ENCODE data around the gene GRM4.

The GRM4 gene

GRCh38 chr6:34004706-34005105 lies 141.2 kb downstream of the GRM4 start:
- no peak overlapping the region for H3K27ac ChIP-seq (ENCODE audit: low read length)
- DNase-seq = no peak
- TF ChIP-seq, protein P1, sequence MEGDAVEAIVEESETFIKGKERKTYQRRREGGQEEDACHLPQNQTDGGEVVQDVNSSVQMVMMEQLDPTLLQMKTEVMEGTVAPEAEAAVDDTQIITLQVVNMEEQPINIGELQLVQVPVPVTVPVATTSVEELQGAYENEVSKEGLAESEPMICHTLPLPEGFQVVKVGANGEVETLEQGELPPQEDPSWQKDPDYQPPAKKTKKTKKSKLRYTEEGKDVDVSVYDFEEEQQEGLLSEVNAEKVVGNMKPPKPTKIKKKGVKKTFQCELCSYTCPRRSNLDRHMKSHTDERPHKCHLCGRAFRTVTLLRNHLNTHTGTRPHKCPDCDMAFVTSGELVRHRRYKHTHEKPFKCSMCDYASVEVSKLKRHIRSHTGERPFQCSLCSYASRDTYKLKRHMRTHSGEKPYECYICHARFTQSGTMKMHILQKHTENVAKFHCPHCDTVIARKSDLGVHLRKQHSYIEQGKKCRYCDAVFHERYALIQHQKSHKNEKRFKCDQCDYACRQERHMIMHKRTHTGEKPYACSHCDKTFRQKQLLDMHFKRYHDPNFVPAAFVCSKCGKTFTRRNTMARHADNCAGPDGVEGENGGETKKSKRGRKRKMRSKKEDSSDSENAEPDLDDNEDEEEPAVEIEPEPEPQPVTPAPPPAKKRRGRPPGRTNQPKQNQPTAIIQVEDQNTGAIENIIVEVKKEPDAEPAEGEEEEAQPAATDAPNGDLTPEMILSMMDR (IDR thresholded peaks at IDR 0.05; ENCODE audit: low read length) = no peak
- no peak for TF ChIP-seq EZH2phosphoT487 (IDR thresholded peaks at IDR 0.05; ENCODE audit: low read length)
- TF ChIP-seq EZH2 (optimal IDR thresholded peaks at IDR 0.05; ENCODE audit: low read depth, low read length) = no peak
- no peak overlapping the region for H2AFZ ChIP-seq (ENCODE audit: low read length)
- H3F3A ChIP-seq (ENCODE audit: insufficient read depth, low read length) = no peaks in the 10 kb centered on the region
- peaks cover 65% of the 10 kb centered on the region for H3K27me3 ChIP-seq (replicated peaks; ENCODE audit: insufficient read depth, low read length)
- no peak overlapping the region for H3K4me2 ChIP-seq (ENCODE audit: low read depth, low read length)
- no peak overlapping the region for H3K4me3 ChIP-seq (ENCODE audit: low read length)
- no peaks in the 10 kb centered on the region for H4K20me1 ChIP-seq (ENCODE audit: insufficient read depth, low read length)
- no peaks in the 10 kb centered on the region for H3K36me3 ChIP-seq (replicated peaks; ENCODE audit: insufficient read depth, low read length)
- H3K4me1 ChIP-seq (ENCODE audit: low read length) = no peaks in the 10 kb centered on the region
- H3K9me2 ChIP-seq (replicated peaks; ENCODE audit: insufficient read depth, low read length) = no peaks in the 10 kb centered on the region
- H3K9me3 ChIP-seq (replicated peaks; ENCODE audit: insufficient read depth, low read length) = no peaks in the 10 kb centered on the region
- no peak overlapping the region for H3K9ac ChIP-seq (ENCODE audit: low read length)
- no peaks in the 10 kb centered on the region for H3K79me2 ChIP-seq (ENCODE audit: low read length)

DNA sequence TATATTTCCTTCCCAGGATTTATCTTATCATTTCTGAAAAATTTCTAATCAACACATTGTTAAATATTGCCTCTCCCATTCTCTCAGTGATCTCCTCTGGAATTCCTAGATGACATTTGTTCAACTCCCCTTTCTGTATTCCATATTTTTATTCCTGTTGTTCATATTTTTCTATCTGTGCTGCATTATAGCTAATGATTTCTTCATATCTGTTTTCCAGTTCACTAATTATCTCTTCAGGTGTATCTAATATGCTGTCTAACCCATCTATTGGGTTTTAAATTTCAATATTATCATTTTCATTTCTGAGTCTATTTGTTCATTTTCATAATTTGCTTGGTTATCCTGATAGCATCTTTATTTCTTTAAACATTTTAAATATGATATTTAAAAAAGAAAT lies 141.9 kb downstream of the GRM4 start:
- H3K79me2 ChIP-seq (ENCODE audit: low read length) = no peaks in the 10 kb centered on the region
- H3K9me2 ChIP-seq (replicated peaks; ENCODE audit: insufficient read depth, low read length) = no peaks in the 10 kb centered on the region
- no peak overlapping the region for H3K9ac ChIP-seq (ENCODE audit: low read length)
- no peak overlapping the region for H3K4me3 ChIP-seq (ENCODE audit: low read length)
- H3F3A ChIP-seq (ENCODE audit: insufficient read depth, low read length) = no peaks in the 10 kb centered on the region
- H3K9me3 ChIP-seq (replicated peaks; ENCODE audit: insufficient read depth, low read length) = no peaks in the 10 kb centered on the region
- H3K4me1 ChIP-seq (ENCODE audit: low read length) = no peaks in the 10 kb centered on the region
- no peak overlapping the region for H3K4me2 ChIP-seq (ENCODE audit: low read depth, low read length)
- no peak for DNase-seq
- no peaks in the 10 kb centered on the region for H4K20me1 ChIP-seq (ENCODE audit: insufficient read depth, low read length)
- H2AFZ ChIP-seq (ENCODE audit: low read length) = no peak overlapping the region
- no peak overlapping the region for H3K27ac ChIP-seq (ENCODE audit: low read length)
- H3K27me3 ChIP-seq (replicated peaks; ENCODE audit: insufficient read depth, low read length) = peaks cover 66% of the 10 kb centered on the region
- TF ChIP-seq EZH2 (optimal IDR thresholded peaks at IDR 0.05; ENCODE audit: low read depth, low read length) (no peak), EZH2phosphoT487 (IDR thresholded peaks at IDR 0.05; ENCODE audit: low read length) (no peak)
- TF ChIP-seq, protein P1 (IDR thresholded peaks at IDR 0.05; ENCODE audit: low read length) = no peak
- no peaks in the 10 kb centered on the region for H3K36me3 ChIP-seq (replicated peaks; ENCODE audit: insufficient read depth, low read length)

DNA sequence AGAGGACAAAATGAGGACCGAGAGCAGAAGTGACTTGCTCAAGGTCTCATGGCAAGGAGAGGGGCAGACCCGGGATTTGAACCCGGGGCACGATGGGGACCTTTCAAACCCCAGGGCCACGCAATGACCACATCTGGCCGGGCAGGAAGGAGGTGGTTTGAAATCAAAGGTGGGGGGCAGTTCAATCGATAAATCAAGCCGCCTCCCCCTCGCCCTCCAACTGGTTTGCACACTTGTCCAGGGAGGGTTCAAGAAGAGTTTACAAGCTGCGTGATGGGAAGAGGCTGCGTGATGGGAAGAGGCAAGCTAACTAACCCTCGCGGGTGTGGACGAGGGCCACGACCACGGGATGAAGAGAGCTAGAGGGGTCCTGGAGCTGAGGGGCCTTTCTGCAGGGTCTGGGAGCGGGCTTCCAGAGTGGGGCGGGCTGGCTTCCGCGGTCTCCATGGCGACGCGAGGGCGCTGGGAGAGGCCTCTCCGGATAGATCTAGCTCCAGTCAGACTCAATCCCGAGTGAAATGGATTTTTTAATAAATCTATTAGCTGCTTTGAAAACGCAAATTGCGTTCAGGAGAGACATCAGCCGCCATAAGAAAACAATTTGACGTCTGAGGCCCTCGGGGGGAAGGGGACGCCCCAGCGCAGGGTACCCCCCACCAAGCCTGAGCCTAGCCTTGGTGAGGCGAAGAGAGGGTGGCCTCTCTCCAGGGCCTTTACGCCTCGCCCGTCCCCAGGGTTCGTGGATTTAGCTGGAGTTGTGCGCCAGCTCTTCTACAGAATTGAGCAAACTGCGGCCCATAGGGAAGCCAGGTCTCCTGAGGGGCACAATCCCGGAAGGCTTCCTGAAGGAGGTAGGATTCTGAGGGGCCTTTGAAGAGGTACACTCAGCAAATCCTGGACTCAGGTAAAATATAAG lies 143.9 kb downstream of the GRM4 start:
- Histone ChIP-seq H4K20me1 (ENCODE audit: insufficient read depth, low read length) (no peaks in the 10 kb centered on the region), H3F3A (ENCODE audit: insufficient read depth, low read length) (no peaks in the 10 kb centered on the region), H3K9me3 (replicated peaks; ENCODE audit: insufficient read depth, low read length) (no peaks in the 10 kb centered on the region), H3K27ac (ENCODE audit: low read length) (no peak overlapping the region), H3K9me2 (replicated peaks; ENCODE audit: insufficient read depth, low read length) (no peaks in the 10 kb centered on the region), H3K79me2 (ENCODE audit: low read length) (no peaks in the 10 kb centered on the region), H3K4me2 (ENCODE audit: low read depth, low read length) (no peak overlapping the region), H2AFZ (ENCODE audit: low read length) (no peak overlapping the region), H3K4me3 (ENCODE audit: low read length) (no peak overlapping the region), H3K4me1 (ENCODE audit: low read length) (no peaks in the 10 kb centered on the region), H3K27me3 (replicated peaks; ENCODE audit: insufficient read depth, low read length) (peaks cover 57% of the 10 kb centered on the region), H3K9ac (ENCODE audit: low read length) (no peak overlapping the region), H3K36me3 (replicated peaks; ENCODE audit: insufficient read depth, low read length) (no peaks in the 10 kb centered on the region)
- no peak for DNase-seq
- TF ChIP-seq EZH2 (optimal IDR thresholded peaks at IDR 0.05; ENCODE audit: low read depth, low read length) (no peak), EZH2phosphoT487 (IDR thresholded peaks at IDR 0.05; ENCODE audit: low read length) (no peak)
- TF ChIP-seq, protein P1 (IDR thresholded peaks at IDR 0.05; ENCODE audit: low read length) = no peak
